HG03521 (cell line): ENCODE data around the gene TEPSIN.
"Not testable (repeated sequence)": the region's sequence is repeated elsewhere in the genome, so short reads cannot be mapped to it uniquely, and the experiment has no call there.

ENCODE experiments used
- ATAC-seq: cut with Tn5 transposase; IDR thresholded peaks from one replicate; pipeline ENCODE4 v1.9.1; 2021; ENCODE audit warnings: mild to moderate bottlenecking, moderate library complexity; ENCODE audit not compliant: unreplicated experiment

Gene TEPSIN

DNA sequence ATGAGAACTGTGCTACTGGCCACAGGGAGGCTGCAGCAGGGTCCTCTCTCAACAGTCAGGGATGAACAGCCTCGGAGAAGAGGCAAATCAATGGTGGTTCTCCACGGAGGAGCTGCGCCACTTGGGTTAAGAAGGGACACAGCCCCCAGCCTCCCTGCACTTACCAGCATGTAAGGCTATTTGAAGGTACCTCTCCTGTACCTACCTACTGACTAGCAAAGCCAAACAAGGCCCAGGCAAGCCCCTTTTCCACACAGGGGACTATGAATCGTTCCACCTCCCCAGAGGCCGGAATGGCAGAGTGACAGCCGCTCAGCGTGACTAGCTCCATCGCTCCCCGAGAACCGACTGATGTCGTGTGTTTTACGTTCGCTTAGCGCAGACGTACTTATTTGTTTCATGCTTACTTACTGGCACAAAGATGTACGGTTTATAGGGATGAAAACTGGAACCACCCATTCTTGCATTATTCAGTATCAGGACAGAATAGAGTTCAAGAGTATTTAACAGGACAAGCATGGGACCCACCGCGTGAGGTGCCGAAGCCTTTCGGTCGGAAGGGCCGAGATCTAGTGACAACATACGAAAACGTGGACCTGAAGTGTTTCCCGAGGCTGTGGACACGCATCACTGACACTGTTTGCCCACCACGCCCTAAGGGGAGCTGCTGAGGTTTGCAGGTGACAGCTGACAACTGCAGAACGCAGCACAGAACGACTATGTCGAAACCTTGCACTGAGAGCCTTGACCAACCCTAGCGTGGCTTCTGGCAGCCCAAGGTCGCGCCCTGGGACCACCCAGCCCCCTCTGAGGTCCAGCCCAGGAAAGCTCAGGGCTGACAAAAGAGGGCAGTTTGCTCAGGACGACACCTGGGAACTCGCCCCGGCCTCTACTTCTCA, 1.0 kb downstream of the TEPSIN start:
- no peak for ATAC-seq

DNA sequence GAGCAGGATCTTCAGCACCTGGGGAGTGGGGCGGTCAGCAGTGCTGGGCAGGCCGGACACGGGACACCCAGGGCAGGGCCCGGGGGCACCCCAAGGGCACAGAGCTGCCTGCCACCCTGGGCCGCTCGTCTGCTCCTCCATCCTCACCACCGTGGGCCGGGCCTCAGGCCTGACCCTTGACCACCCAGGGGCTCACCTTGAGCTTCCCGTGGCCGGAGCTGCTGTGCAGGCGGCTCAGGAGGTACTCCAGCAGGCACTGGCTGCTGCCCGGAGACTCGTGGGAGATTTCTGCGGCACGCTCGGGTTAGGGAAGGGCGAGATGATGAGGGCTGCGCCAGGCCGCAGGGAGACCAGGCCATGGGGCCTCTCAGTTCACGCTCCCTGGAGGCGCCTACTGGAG, 2.1 kb downstream of the TEPSIN start:
- no peak for ATAC-seq

DNA sequence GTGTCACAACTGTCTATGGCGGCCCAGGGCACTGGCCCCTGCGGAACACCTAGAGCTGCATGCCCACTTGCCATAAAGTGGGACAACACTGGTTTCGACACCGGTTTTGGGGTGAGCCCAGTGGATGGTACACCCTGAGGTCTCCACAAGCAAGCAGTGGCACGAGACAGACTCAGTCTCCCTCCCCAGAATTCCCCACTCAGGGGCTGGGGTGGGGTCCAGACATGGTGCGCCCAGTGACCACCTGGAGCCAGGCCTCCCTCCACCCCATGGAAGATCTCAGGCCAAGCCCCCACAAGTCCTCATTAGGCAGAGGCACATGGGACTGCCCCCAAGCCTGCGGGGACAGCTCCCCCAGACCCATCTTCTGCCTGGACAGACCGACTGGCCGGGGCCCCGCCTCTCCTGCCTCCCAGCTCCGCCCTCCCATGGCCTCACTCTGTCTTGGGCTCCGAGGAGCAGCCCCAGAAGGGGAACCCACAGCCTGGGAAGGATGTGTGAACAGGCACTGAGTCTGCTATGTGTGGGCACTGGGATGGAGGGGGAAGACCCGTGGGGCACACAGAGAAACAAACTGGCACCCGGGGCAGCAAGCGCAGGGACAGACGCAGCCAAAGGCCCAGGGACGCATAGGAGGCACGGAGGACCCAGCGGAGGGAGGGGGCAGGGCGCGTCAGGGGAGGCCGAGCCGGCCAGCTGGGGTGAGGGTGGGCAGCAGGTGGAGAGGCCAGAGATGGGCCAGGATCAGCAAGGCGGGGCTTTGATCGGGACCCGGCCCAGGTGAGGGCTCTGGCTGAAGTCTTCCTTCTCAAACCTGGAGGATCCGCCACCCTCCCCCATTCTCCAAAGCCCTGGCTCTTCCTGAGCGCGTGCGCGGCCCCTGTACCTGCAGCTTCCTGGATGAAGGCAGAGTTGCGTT, 2.8 kb downstream of the TEPSIN start:
- ATAC-seq, result no peak

DNA sequence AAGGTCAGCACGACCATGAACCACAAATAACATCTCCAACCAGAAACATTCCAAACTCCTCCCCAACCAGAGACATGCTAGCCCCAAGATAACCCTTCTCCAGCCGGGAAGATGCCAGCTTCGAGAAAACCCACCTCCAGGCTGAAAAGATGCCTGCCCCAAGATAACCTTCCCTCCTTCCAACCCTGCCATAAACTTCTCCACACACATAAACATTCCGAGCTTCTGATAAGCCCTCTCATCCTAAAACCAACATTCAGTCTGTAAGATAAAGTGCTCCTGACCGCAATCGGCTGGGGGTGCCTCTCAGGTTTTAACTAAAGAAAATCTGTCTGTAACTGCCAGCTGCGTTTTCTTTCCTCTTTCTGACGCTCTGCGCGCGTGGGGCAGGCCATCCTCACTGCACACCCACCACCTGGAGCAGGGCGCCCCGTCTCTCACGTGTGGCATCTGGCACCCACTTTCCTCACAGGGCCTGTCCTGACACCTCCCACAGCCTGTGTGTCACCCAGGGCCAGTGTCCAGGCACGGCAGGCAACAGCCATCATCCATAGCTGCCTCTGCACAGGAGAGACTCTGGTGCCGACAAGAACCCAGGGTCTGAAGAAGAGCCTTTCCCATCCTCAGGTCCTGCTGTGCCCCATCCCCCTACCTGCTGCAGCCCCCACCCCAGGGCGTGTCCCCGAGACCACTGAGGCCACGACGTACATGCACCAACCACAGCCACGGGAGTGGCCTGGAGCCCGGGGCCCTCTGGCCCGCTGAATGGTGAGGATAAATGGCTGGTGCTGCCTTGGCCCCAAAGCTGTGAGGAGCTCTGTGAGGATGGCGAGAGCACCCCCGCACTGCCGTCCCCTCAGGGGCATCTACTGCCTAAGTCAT, 3.7 kb downstream of the TEPSIN start:
- ATAC-seq, result no peak

DNA sequence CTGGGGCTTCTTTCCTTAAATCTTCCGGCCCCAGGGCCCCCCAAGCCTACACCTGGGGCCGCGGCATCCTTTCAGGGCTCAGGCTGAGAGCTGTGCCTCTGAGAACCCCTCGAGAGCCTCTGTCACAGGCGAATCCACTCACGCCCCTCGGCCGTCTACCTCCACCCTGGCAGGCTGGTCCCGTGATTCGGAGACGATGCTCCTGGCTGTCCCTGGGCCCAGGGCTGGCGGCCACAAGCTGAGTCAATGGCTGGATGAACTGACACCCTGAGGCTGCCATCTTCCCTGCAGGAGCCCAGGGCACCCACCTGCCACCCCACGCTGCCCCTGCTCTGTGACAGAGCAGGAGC, 4.4 kb downstream of the TEPSIN start:
- no peak for ATAC-seq

DNA sequence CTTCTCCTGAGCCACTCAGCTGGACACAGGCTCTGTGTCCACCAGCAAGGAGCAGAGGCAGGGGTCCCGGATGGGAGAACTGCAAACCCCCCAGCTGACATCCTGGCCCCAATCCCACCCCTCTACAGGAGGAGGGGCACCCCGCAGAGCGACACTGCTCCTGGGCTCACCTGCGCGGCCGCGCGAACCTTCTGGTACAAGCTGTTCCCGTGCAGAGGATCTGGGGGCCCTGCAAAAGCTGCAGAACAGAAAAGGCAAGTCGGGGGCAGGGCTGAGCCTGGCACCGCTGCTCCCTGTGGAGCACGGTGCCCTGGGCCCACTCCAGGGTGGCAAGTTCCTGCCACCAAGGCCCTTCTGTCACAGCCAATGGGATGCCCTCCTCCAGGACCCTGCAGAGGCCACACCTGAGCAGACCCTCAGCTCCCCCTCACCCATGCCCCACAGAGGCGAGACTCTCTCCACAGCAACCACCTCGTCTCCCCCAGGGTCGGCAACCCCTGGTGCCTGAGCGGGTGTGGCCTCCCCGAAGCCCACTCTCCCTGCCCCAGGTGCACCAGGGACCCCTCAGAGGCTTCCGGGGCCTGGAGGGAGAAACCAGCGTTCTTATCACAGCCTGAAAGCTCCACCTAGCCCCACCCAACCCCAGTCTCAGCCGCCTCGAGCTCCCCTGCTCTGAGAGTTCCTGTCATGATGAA, 4.9 kb downstream of the TEPSIN start:
- ATAC-seq, result no peak

DNA sequence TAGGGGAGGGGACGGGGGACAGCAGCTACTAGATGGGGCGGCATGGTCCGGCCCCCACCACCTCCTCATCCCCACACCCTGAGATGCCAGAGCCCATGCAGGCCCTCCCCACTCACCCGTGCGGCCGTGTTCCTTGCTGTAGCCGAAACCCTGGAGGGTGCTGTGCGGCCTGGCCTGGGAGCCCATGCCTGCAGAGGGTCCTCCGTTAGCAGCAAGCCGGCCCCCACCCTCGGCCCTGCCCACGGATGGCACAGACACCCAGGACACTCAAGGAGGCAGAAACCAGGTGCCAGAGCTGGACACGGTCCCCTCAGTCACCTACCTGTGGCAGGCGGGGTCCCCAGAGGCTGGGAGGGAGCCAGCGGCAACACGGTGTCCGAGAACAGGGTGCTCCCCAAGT, 5.5 kb downstream of the TEPSIN start:
- ATAC-seq, result no peak

DNA sequence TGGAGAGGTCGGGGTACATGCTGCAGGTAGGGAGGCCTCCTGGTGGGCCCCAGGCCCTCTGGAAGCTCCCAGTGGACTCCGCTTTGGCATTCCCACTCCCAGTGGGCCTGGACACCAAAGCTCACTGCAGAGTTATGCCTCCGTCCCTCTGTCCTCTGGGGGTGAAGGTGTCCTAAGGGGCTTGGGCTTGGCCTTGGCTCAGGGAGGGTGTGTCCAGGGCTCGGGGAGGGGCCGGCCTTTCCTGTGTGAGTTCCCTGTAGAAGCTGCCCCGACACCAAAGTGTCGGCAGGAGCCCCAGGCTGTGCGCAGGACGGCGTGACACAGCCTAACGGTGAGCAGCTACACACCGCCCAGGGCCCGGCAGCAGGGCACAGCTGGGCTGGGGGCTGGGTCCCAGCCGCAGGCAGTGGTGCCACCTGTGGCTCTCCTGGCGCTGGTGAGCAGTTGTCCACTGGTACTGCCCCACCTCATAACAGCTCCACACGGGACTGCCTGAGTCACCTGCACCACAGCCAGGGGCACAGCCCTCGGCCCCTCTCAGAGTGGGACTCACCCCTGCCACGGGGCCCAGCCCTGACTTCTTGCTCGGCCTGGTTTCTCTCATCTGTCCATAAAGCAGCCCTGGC, 6.1 kb downstream of the TEPSIN start:
- no peak for ATAC-seq

DNA sequence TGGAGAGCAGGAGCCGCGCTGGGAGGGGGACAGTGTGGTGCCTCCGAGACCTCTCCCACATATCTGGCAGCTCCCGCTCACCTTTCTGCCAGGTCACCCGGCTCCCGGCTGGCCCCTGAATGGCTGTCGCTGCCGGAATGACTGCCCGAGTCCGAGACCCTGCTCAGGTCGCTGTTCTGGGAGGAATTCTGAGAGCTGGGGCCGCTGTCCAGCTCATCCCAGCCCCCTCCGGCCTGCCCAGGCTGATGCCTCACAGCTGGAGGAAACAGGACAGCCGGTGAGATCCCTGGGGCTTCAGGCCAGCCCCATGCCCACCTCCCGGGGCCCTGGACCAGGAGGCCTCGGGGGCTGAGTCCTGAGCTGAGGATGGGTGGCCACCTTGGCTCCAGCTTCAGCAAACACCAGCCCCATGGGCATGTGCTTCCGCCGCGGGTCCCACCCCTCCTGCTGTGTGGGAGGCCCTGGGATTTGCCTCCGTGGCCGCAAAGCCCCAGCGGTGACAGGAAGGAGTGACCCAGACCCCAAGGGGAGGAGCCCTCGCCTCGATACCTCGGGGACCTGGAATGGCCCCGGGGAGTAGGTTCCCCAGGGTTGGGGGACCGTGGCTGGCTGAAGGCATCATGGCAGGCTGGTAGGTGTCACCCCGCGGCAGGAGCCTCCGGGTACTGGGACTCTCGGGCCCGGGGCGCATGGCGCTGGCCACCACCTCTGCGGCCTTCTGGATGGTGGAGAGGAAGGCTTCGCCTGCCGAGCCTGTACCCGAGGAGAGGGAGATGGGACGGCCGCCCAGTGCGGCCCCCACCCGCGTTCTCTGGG, 6.9 kb downstream of the TEPSIN start:
- no peak for ATAC-seq

DNA sequence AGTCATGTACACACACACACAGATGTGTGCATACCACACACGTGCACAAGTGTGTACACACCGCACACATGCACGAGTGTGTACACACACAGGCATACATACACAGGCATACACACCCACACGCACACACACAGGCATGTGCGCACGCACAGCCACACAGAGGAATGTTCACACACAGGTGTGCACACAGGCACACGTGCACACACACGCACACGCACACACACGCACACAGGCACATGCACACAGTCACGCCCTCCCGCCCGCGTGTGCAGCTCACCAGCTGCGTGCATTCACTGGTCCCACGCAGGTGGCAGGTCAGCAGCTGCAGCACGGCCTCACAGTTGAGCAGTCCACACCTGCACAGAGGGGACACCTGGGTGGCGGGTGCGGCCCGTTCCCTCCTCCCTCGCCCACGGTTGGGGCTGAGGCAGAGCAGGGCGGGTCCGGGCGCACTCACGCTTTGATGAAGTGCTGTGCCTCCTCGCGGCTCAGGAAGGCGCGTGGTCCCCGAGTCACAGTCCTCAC, 7.7 kb downstream of the TEPSIN start:
- no peak for ATAC-seq

DNA sequence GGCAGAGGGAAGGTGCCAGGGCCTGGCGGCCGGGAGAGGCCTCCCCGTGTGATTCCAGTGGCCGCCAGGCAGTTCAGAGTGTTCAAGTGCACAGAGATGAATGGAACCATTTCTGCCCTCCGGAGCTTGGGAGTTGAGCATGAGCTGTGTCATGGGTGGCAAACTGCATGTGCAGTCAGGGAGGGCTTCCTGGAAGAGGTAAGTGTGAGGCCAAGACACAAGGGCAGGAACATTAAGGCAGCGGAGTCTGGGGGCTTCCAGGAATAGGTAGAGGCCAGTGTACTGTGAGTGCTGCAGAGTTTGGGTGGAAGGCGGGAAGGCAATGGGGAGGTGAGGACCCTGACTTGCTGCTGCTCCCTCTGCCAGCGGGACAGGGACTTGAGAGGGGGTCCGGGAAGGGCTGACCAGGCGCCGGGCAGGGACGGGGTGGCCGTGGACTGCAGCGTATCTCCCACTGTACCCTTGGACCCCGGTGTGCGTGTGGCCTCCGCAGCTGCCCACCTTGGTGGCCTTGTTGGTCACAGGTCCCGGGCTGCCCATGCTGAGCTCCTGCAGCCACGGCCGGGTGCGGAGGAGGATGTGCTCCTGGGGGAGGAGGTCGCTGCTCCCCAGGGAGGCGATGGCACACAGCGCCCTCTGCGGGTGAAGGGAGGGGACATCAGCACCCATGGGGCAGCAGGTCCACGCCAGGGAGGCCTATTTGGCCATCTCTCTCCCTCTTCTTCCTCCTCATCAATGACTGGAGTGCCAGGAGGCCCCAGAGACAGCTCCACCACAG, 8.6 kb downstream of the TEPSIN start:
- no peak for ATAC-seq

DNA sequence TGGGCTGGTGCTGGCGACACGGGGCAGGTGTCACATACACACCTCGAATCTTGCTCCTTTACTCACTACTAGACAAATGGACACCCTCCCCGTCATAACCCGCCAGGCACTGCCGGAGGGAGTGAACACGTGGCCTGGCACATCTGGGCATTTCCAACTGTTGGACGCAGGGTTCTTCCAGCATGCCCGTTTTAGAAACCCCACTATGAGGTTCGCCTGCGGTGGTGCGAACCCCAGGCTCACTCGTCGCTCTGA, 9.3 kb downstream of the TEPSIN start:
- no peak for ATAC-seq

DNA sequence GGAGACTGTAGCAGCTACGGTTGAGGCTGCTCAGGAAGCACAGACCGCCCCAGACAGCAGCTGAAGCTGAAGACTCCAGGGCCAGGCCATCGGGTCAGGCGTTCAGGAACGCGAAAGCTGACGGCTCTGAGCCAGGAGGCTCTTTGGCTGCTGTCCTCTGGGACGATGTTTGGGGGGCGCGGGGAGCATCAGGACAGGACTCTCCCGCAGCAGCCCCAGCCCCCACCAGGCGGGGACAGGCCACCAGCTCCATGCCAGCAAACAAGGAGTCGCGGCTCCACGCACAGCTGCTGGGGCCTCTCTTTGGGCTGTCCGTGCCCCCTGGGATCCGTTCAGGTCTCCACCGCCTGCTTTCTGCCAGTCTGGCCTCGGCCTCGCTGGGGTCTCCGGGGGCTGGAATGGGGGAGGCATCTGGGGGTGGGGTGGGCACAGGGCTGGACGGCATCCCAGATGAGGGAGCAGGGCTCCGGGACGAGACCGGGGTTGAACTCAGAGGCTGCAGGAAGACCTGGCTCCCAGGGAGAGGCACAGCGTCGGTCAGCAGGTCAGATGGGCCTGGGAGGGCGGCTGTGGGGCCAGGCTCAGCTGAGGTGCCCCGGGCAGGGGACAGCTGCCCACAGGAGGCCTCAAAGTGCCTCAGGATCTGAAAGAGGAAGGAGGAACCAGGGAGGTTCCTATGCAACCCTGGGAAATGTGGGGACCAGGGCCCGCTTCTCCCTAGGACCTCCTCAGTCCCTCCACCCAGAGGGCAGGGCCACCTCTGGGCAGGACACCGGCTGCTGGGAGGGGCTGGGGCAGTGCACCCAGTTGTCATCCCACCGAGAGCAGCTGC, 9.8 kb downstream of the TEPSIN start:
- ATAC-seq, result no peak

DNA sequence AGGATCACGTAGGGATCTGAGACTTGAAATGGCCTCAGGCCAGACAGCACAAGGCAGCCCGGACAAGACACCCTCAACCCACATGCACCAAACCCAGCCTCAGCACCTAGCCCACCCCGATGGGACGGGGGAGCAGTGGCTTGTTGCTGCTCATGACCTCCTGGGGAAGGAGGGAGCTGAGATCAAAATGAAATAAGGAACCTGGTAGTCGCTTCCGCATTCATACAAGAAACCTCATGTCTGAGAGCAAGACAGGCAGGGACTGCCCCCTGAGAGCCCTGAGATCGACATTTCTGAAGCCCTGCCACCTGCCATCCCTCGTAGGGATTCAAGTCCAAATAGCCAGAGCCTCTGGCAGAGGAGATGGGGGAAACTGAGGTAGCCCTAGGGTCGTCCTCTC, 10.4 kb downstream of the TEPSIN start:
- ATAC-seq, result no peak

DNA sequence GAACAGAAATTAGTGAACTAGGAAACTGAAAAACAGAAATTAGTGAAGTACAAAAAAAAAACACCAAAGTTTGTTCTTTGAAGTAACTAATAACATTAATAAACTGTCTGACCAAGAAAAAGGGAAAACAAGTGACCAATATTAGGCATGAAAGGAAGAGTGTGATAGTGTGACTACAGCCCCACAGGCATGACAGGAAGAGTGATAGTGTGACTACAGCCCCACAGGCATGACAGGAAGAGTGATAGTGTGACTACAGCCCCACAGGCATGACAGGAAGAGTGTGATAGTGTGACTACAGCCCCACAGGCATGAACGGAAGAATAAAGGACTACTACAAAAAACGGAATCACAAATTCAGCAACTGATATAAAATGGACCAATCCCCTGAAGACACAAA, 11.2 kb downstream of the TEPSIN start:
- ATAC-seq, result not testable (repeated sequence)

DNA sequence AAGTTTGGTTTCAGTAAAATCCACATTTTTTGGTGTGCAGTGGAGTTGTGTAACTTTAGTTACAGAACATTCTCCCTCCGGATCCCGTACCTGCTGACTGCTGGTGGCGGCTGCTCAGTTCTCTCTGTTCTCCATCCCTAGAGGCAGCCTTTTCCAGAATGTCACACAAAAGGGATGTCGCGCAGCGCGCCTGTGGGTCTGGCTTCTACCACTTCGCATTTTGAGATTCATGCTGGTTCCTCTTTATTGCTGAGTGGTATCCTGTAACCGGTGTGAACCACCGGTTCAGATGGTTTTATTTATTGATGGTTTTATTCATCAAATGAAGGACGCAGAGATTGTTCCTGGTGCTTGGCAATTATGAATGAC, 15.1 kb downstream of the TEPSIN start:
- ATAC-seq, result no peak

DNA sequence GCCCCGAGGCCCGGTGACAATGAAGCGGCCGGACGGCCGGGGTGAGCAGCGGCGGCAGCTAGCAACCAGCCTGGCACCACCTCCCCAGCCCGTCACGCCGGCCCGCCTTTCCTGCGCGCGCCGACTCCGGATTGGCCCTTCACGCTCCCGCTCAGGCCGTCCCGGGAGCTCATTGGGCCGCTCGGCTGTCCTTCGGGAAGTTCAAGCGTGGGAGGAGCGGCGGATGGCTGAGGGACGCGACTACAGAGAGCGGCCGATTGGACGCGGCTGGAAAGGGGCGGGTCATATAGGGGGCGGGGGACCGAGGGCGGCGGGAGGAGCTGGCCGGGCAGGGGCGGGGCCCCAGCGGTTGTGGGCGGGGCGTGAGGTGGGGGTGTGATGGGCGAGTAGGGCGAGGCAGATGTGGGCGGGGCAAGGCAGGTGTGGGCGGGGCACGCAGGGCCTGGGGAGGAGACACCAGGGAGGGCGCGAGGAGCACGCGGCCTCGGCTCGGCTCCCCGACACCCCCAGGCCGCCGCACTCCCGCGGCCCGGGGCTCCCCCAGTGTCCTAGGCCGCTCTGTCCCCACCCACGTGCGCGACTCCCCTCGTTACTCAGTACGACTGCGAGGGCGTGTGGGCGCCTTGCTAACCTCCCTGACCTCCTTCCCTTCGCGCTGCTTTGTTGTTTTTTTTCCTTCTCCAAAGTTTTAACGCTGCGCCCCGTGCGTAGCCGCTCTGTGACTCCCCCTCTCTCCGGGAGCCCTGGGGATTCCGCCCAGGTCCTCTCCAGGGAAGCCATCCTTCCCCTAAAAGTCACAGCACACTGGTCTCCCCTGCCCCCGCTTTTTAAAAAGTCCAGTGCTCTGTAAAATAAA, 15.7 kb downstream of the TEPSIN start, which contains the start of gene CEP131:
Gene CEP131, minus strand, starts transcription at position 60 of the 856 bp plus-strand sequence. CDS start 2,909 bp downstream, outside the sequence.
- ATAC-seq, result peak; percentile 94
